Iris pigment epithelial cell (primary cell): ENCODE results near the gene SLC7A1.
A peak's percentile ranks its signal among the peaks of the same experiment; 100 is the strongest.

ENCODE experiments used
- DNase-seq: peaks from one replicate; pipeline ENCODE4 v3.0.0-alpha.2; 2011; ENCODE audit warnings: low read depth

SLC7A1 gene

GRCh38 chr13:29561918-29562317 is 33.6 kb downstream of the SLC7A1 start:
- DNase-seq: peak; percentile 56

GRCh38 chr13:29556742-29557141 is 38.7 kb downstream of the SLC7A1 start:
- DNase-seq: no peak

- peak; percentile 22 for DNase-seq
Measured at GRCh38 chr13:29551214-29551613, 44.3 kb downstream of the SLC7A1 start.

- DNase-seq: peak; percentile 23
Measured at GRCh38 chr13:29550430-29550988, 45.0 kb downstream of the SLC7A1 start.

GRCh38 chr13:29548722-29549121 is 46.8 kb downstream of the SLC7A1 start:
- peak; percentile 56 for DNase-seq

GRCh38 chr13:29547153-29547552 is 48.3 kb downstream of the SLC7A1 start:
- DNase-seq: no peak

- no peak for DNase-seq
Measured at GRCh38 chr13:29546662-29547061, 48.8 kb downstream of the SLC7A1 start.

- no peak for DNase-seq
Measured at GRCh38 chr13:29545988-29546387, 49.5 kb downstream of the SLC7A1 start.

- peak; percentile 77 for DNase-seq
Measured at GRCh38 chr13:29543230-29544215, 52.0 kb downstream of the SLC7A1 start.

- DNase-seq: no peak
Measured at GRCh38 chr13:29542381-29542780, 53.1 kb downstream of the SLC7A1 start.

GRCh38 chr13:29541400-29541799 is 54.1 kb downstream of the SLC7A1 start:
- DNase-seq: no peak

GRCh38 chr13:29540799-29541198 is 54.7 kb downstream of the SLC7A1 start:
- DNase-seq: no peak

- no peak for DNase-seq
Measured at GRCh38 chr13:29540334-29540733, 55.2 kb downstream of the SLC7A1 start.

GRCh38 chr13:29539856-29540255 is 55.6 kb downstream of the SLC7A1 start:
- DNase-seq: no peak

GRCh38 chr13:29538652-29539040 is 56.8 kb downstream of the SLC7A1 start:
- no peak for DNase-seq

GRCh38 chr13:29537736-29538651 is 57.5 kb downstream of the SLC7A1 start:
- DNase-seq: no peak

- no peak for DNase-seq
Measured at GRCh38 chr13:29536853-29537252, 58.6 kb downstream of the SLC7A1 start.

- no peak for DNase-seq
Measured at GRCh38 chr13:29535663-29536655, 59.5 kb downstream of the SLC7A1 start.

GRCh38 chr13:29534083-29534482 is 61.4 kb downstream of the SLC7A1 start:
- DNase-seq: no peak

- no peak for DNase-seq
Measured at GRCh38 chr13:29532821-29533220, 62.7 kb downstream of the SLC7A1 start.

GRCh38 chr13:29532116-29532515 is 63.4 kb downstream of the SLC7A1 start:
- DNase-seq: no peak
